MG63 (cell line): Measurements from ENCODE around the gene RAMACL. TPM values are rescaled to one million over a fixed set of nuclear protein-coding genes. Genes with fewer than 3 reads are reported as not detected.
A peak's percentile ranks its signal among the peaks of the same experiment; 100 is the strongest.

ENCODE experiments used
- DNase-seq: peaks from one replicate; pipeline ENCODE4 v3.0.0-alpha.2; 2020
- H3K27me3 ChIP-seq: fragments of 250-450 bp; sonication (Bioruptor Pico); 2 replicates; pipeline ENCODE4 v1.5.1; 2020; ENCODE audit warnings: mild to moderate bottlenecking, moderate library complexity
- H3K36me3 ChIP-seq: fragments of 250-450 bp; sonication (Bioruptor Pico); 2 replicates; pipeline ENCODE4 v1.5.1; 2020; ENCODE audit warnings: mild to moderate bottlenecking, moderate library complexity
- H3K4me3 ChIP-seq: fragments of 250-450 bp; sonication (Bioruptor Pico); 2 replicates; pipeline ENCODE4 v1.5.1; 2020; ENCODE audit warnings: mild to moderate bottlenecking, moderate library complexity
- H3K9me3 ChIP-seq: fragments of 250-450 bp; sonication (Bioruptor Pico); 2 replicates; pipeline ENCODE4 v1.5.1; 2020; ENCODE audit warnings: mild to moderate bottlenecking, moderate library complexity
- total RNA-seq: library from RNA; depleted of rRNA; stranded (reverse); fragments of >200 nt; shearing (Covaris generic); gene quantifications from 2 replicates; pipeline ENCODE4 v1.2.3, GENCODE V29; 2014; ENCODE audit warnings: low replicate concordance

RAMACL gene
- total RNA-seq, 1 experiment from 2014 or later, result 0.13 TPM

GRCh38 chr6:166620478-166621113 lies 34.1 kb upstream of the RAMACL start:
- DNase-seq, result no peak
- Histone ChIP-seq H3K4me3 (no peak overlapping the region), H3K9me3 (no peaks in the 10 kb centered on the region)

GRCh38 chr6:166619912-166620311 lies 33.4 kb upstream of the RAMACL start:
- H3K27me3 ChIP-seq, result no peaks in the 10 kb centered on the region
- no peaks in the 10 kb centered on the region for H3K9me3 ChIP-seq
- H3K4me3 ChIP-seq, result no peak overlapping the region
- peak; percentile 95 for DNase-seq
- H3K36me3 ChIP-seq, result peaks cover 18% of the 10 kb centered on the region

More at GRCh38 chr6:166620478-166621113, 34.1 kb upstream of the RAMACL start:
- no peaks in the 10 kb centered on the region for H3K27me3 ChIP-seq
- H3K36me3 ChIP-seq, result peaks cover 18% of the 10 kb centered on the region

- Histone ChIP-seq H3K9me3 (no peaks in the 10 kb centered on the region), H3K36me3 (peaks cover 18% of the 10 kb centered on the region), H3K4me3 (no peak overlapping the region), H3K27me3 (no peaks in the 10 kb centered on the region)
- DNase-seq, result no peak
These were observed 32.6 kb upstream of the RAMACL start for GRCh38 chr6:166618866-166619761.

- H3K9me3 ChIP-seq, result no peaks in the 10 kb centered on the region
- H3K27me3 ChIP-seq, result no peaks in the 10 kb centered on the region
- H3K4me3 ChIP-seq, result no peak overlapping the region
- H3K36me3 ChIP-seq, result peaks cover 18% of the 10 kb centered on the region
- no peak for DNase-seq
These were observed 31.8 kb upstream of the RAMACL start for GRCh38 chr6:166618251-166618650.

- no peak for DNase-seq
- Histone ChIP-seq H3K4me3 (no peak overlapping the region), H3K9me3 (no peaks in the 10 kb centered on the region), H3K27me3 (no peaks in the 10 kb centered on the region), H3K36me3 (peaks cover 20% of the 10 kb centered on the region)
These were observed 30.9 kb upstream of the RAMACL start for GRCh38 chr6:166617359-166617758.

GRCh38 chr6:166616261-166617238 lies 30.1 kb upstream of the RAMACL start:
- no peak for DNase-seq
- no peaks in the 10 kb centered on the region for H3K9me3 ChIP-seq
- no peaks in the 10 kb centered on the region for H3K27me3 ChIP-seq
- peaks cover 20% of the 10 kb centered on the region for H3K36me3 ChIP-seq
- no peak overlapping the region for H3K4me3 ChIP-seq

- Histone ChIP-seq H3K9me3 (no peaks in the 10 kb centered on the region), H3K27me3 (no peaks in the 10 kb centered on the region), H3K4me3 (no peak overlapping the region), H3K36me3 (peaks cover 20% of the 10 kb centered on the region)
- DNase-seq, result no peak
These were observed 28.7 kb upstream of the RAMACL start for GRCh38 chr6:166615059-166615770.

GRCh38 chr6:166614589-166614988 lies 28.1 kb upstream of the RAMACL start:
- Histone ChIP-seq H3K27me3 (no peaks in the 10 kb centered on the region), H3K9me3 (no peaks in the 10 kb centered on the region), H3K4me3 (no peak overlapping the region), H3K36me3 (peaks cover 20% of the 10 kb centered on the region)
- no peak for DNase-seq

- peaks cover 20% of the 10 kb centered on the region for H3K36me3 ChIP-seq
- DNase-seq, result no peak
- no peak overlapping the region for H3K4me3 ChIP-seq
- no peaks in the 10 kb centered on the region for H3K9me3 ChIP-seq
- H3K27me3 ChIP-seq, result no peaks in the 10 kb centered on the region
These were observed 27.7 kb upstream of the RAMACL start for GRCh38 chr6:166614171-166614583.

GRCh38 chr6:166613027-166613426 lies 26.5 kb upstream of the RAMACL start:
- Histone ChIP-seq H3K27me3 (no peaks in the 10 kb centered on the region), H3K9me3 (no peaks in the 10 kb centered on the region), H3K36me3 (peaks cover 9% of the 10 kb centered on the region), H3K4me3 (no peak overlapping the region)
- DNase-seq, result no peak

- H3K4me3 ChIP-seq, result no peak overlapping the region
- H3K9me3 ChIP-seq, result no peaks in the 10 kb centered on the region
- DNase-seq, result no peak
- H3K27me3 ChIP-seq, result no peaks in the 10 kb centered on the region
- H3K36me3 ChIP-seq, result peaks cover 3% of the 10 kb centered on the region
These were observed 26.0 kb upstream of the RAMACL start for GRCh38 chr6:166612471-166612881.

- DNase-seq, result no peak
- Histone ChIP-seq H3K9me3 (no peaks in the 10 kb centered on the region), H3K27me3 (no peaks in the 10 kb centered on the region), H3K36me3 (0 out of 2 replicates have a peak, but pooled peaks cover 2% of the 10 kb centered on the region), H3K4me3 (no peak overlapping the region)
These were observed 25.2 kb upstream of the RAMACL start for GRCh38 chr6:166611631-166612030.

- no peak for DNase-seq
- Histone ChIP-seq H3K27me3 (no peaks in the 10 kb centered on the region), H3K36me3 (0 out of 2 replicates have a peak, but pooled peaks cover 2% of the 10 kb centered on the region), H3K9me3 (no peaks in the 10 kb centered on the region), H3K4me3 (no peak overlapping the region)
These were observed 23.6 kb upstream of the RAMACL start for GRCh38 chr6:166610069-166610468.

- no peaks in the 10 kb centered on the region for H3K9me3 ChIP-seq
- no peak overlapping the region for H3K4me3 ChIP-seq
- no peaks in the 10 kb centered on the region for H3K27me3 ChIP-seq
- 0 out of 2 replicates have a peak, but pooled peaks cover 2% of the 10 kb centered on the region for H3K36me3 ChIP-seq
- DNase-seq, result peak; percentile 90
These were observed 22.3 kb upstream of the RAMACL start for GRCh38 chr6:166608774-166609173.

GRCh38 chr6:166605752-166606151 lies 19.3 kb upstream of the RAMACL start:
- no peaks in the 10 kb centered on the region for H3K36me3 ChIP-seq
- DNase-seq, result no peak
- no peak overlapping the region for H3K4me3 ChIP-seq
- H3K9me3 ChIP-seq, result no peaks in the 10 kb centered on the region
- no peaks in the 10 kb centered on the region for H3K27me3 ChIP-seq

GRCh38 chr6:166604911-166605310 lies 18.4 kb upstream of the RAMACL start:
- no peaks in the 10 kb centered on the region for H3K36me3 ChIP-seq
- H3K9me3 ChIP-seq, result no peaks in the 10 kb centered on the region
- no peaks in the 10 kb centered on the region for H3K27me3 ChIP-seq
- DNase-seq, result no peak
- H3K4me3 ChIP-seq, result no peak overlapping the region
